Small intestine (tissue), 16 donors: ENCODE data around the gene IL1RL1. TPM values are rescaled to one million over a fixed set of nuclear protein-coding genes. Genes with fewer than 3 reads are reported as not detected.

Experiments used
- DNase-seq, 2 donors: peaks; one replicate each; pipeline versions ENCODE4 v3.0.0 to v3.0.0-alpha.2; 2013
- FAIRE-seq: peaks from 2 replicates; lab custom pipeline; 2012; peaks lifted over from hg19 to GRCh38; lab: Jason Lieb, UNC
- H3K27ac ChIP-seq, 3 donors: one replicate each; pipeline ENCODE4 v1.5.1; 2013; ENCODE audit warnings: low read length in 2 of 3, mild to moderate bottlenecking in 2 of 3, control low read depth in 1 of 3, inconsistent platforms in 1 of 3, low read depth in 1 of 3, moderate library complexity in 1 of 3
- H3K27me3 ChIP-seq, 3 donors: one replicate each; pipeline ENCODE4 v1.6.1; 2013; ENCODE audit warnings: low read length in 3 of 3, inconsistent platforms in 1 of 3; ENCODE audit not compliant: control insufficient read depth in 3 of 3, insufficient read depth in 3 of 3
- H3K36me3 ChIP-seq, 3 donors: one replicate each; pipeline ENCODE4 v1.6.1; 2013; ENCODE audit warnings: low read length in 3 of 3, inconsistent platforms in 1 of 3, low read depth in 1 of 3, mild to moderate bottlenecking in 1 of 3, moderate library complexity in 1 of 3; ENCODE audit not compliant: control insufficient read depth in 3 of 3, insufficient read depth in 2 of 3
- H3K4me1 ChIP-seq, 3 donors: one replicate each; pipeline ENCODE4 v1.6.1; 2013; ENCODE audit warnings: low read length in 2 of 3, inconsistent platforms in 1 of 3, low read depth in 1 of 3, mild to moderate bottlenecking in 1 of 3, moderate library complexity in 1 of 3; ENCODE audit not compliant: control insufficient read depth in 3 of 3, insufficient read depth in 2 of 3
- H3K4me3 ChIP-seq, 3 donors: one replicate each; pipeline ENCODE4 v1.5.1; 2013; ENCODE audit warnings: low read length in 3 of 3, control low read depth in 1 of 3, inconsistent platforms in 1 of 3, low read depth in 1 of 3, mild to moderate bottlenecking in 1 of 3, moderate library complexity in 1 of 3
- H3K9me3 ChIP-seq, 2 donors: one replicate each; pipeline ENCODE4 v1.6.1; 2013; ENCODE audit warnings: low read depth in 1 of 2, low read length in 1 of 2; ENCODE audit not compliant: control insufficient read depth in 2 of 2, insufficient read depth in 1 of 2
- WGBS, 3 donors: extraction: QIAGEN DNeasy Blood & Tissue Kit; methylation state at CpG; one replicate each; pipeline ENCODE4 v1.1.7; 2013; 5-methylcytosine and 5-hydroxymethylcytosine counted together
- long read RNA-seq, 10 donors: transcript quantifications; one replicate each; lab custom pipeline, GENCODE V29; 2026
- polyA plus RNA-seq, 4 donors: library from polyadenylated mRNA; stranded (reverse) in 3 of 4; unstranded in 1 of 4; fragments of 200-250 nt in 3 of 4; fragments of 120-200 nt in 1 of 4; gene quantifications; one replicate each; pipeline versions ENCODE4 v1.2.1 to v1.2.3, GENCODE V29; 2013
- donor health status: healthy with polysubstance abuse.
- donor health status: control.
- donor health status: control.
- donor health status: Bipolar disorder and iron deficiency.
- donor health status: healthy.

IL1RL1 gene
- polyA plus RNA-seq: 10 to 100 TPM in 1 of 4 donors, 1 to 10 TPM in 2, under 1 TPM in 1; 0.31 to 14.6 (median 2.4) TPM
- long read RNA-seq, donor 1: 0 reads
- long read RNA-seq, donor 2: 0 reads
- long read RNA-seq, donor 3: 0 reads
- long read RNA-seq, donor 4: 0 reads
- long read RNA-seq, donor 5: 0 reads
- long read RNA-seq, donor 6: 0 reads
- long read RNA-seq, donor 7: 0 reads
- long read RNA-seq, donor 8: 0 reads
- long read RNA-seq, donor 9: 0 reads
- long read RNA-seq, donor 10: 0 reads

DNA sequence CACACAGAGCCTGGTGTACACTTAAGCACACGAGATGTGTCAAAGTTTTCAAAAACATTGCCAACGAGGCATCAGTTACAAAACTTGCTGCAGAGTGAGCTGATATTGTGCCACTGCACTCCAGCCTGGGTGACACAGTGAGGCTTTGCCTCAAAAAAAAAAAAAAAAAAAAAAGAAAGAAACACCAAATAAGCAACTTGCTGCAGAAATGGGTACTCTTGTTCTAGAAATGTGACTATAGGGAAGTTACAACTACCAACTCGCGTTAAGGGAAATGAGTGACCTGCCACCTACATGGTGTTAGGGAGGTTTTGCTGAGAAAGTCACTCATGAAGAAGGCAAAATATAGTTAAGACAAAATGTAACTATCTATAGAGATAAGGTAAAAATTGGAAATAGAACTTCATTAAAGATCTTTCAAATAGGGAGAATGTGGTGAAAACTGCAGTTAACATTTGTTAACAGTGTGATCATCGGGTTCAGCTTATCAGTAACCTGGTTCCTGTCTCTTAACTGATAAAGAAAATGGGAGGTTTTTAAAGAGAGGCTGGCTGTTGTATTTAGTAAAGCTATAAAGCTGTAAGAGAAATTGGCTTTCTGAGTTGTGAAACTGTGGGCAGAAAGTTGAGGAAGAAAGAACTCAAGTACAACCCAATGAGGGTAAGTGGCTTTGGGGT is at the start of gene IL1RL1:
TSS of gene IL1RL1 (plus strand) at position 600 of the 677 bp plus-strand sequence. CDS start 26,702 bp downstream, outside the sequence.
- no peak for FAIRE-seq
- 62 to 69% (median 68%) methylated on average over 5 of the region's 5 CpGs for WGBS, 3 donors

GRCh38 chr2:102262216-102263129 is 48.9 kb upstream of the IL1RL1 start:
- 61 to 71% (median 70%) methylated on average over 6 of the region's 6 CpGs for WGBS, 3 donors
- no peak for FAIRE-seq

More for the DNA sequence above, at the start of gene IL1RL1:
- no peaks in the 10 kb centered on the region for H3K36me3 ChIP-seq
- no peak for DNase-seq
- no peaks in the 10 kb centered on the region for H3K27me3 ChIP-seq
- H3K4me1 ChIP-seq: no peaks in the 10 kb centered on the region
- no peaks in the 10 kb centered on the region for H3K9me3 ChIP-seq
- no peak within 1 kb of the TSS for H3K4me3 ChIP-seq
- H3K27ac ChIP-seq: no peak within 1 kb of the TSS

DNA sequence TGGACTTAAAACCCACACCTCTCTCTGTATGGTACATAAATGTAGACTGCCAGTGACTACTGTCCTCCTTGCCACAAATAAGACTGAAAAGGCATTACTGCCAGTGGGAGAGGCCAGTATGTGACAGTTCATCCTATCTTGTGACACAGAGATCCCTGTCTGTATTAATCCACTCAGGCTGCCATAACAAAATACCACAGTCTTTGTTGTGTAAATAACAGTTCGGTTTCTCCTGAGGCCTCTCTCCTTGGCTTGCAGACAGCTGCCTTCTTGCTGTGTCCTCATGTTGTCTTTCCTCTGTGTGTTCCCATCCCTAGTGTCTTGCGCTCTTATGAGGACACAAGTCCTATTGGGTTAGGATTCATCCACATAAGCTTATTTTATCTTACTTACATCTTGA is 46.4 kb upstream of the IL1RL1 start:
- Histone ChIP-seq H3K9me3 (no peaks in the 10 kb centered on the region), H3K4me1 (no peaks in the 10 kb centered on the region), H3K4me3 (no peak overlapping the region), H3K27me3 (no peaks in the 10 kb centered on the region), H3K27ac (no peak overlapping the region), H3K36me3 (no peaks in the 10 kb centered on the region)
- 68 to 84% (median 81%) methylated on average over 2 of the region's 2 CpGs for WGBS, 3 donors
- FAIRE-seq (no peak), DNase-seq (no peak)

More at GRCh38 chr2:102262216-102263129, 48.9 kb upstream of the IL1RL1 start:
- Histone ChIP-seq H3K4me3 (no peak overlapping the region), H3K27ac (no peak overlapping the region), H3K27me3 (peaks cover 0 to 2% (median 0%) of the 10 kb centered on the region in 3 donors), H3K36me3 (no peaks in the 10 kb centered on the region), H3K4me1 (peaks cover 0 to 2% (median 0%) of the 10 kb centered on the region in 3 donors), H3K9me3 (no peaks in the 10 kb centered on the region)
- no peak for DNase-seq

DNA sequence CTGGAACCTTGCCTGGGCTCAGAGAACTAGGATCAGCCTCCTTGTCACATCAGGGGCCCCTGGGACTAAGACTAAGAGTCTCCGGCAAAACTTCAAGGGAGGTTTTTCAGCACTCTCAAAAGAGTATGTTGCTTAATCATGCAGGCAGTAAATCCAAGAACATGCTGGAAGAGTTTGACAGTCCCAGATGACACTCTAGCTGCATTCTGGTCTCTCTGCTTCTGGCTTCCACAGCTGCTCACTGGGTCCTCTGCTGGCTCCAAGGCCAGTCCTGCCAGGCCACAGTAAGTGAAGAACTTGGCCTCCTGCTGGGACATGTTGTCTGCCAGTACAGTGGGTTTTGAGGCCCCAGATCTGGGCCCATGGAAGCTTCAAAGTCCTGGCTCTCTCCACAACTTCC is 45.2 kb upstream of the IL1RL1 start:
- FAIRE-seq (no peak), DNase-seq (no peak)
- 76 to 90% (median 88%) methylated on average over 1 of the region's 1 CpG for WGBS, 3 donors
- no peak overlapping the region for H3K27ac ChIP-seq
- no peak overlapping the region for H3K4me3 ChIP-seq
- no peaks in the 10 kb centered on the region for H3K4me1 ChIP-seq
- H3K36me3 ChIP-seq: no peaks in the 10 kb centered on the region
- no peaks in the 10 kb centered on the region for H3K9me3 ChIP-seq
- H3K27me3 ChIP-seq: no peaks in the 10 kb centered on the region

DNA sequence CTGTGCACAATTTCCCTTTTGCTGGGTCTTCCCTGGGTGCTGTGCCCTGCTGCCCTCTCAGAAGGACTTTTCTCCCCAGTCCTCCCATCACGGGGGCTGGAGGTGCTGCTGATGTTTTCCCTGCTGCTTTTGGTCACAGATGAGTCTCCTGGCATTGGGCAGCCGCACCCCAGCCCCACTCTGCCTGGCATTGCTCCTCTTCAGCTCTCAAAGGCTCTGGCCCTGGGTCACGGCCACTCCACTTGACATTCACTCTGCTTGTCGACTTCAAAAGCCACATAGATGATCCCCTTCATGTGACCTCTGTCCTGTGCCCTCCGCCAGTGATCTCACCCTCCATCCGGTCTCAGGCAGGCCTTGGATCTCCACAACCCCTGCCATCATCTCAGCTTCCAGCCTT is 43.6 kb upstream of the IL1RL1 start:
- WGBS, 3 donors: 65 to 79% (median 68%) methylated on average over 6 of the region's 6 CpGs
- Histone ChIP-seq H3K4me1 (no peaks in the 10 kb centered on the region), H3K9me3 (no peaks in the 10 kb centered on the region), H3K36me3 (no peaks in the 10 kb centered on the region), H3K27me3 (no peaks in the 10 kb centered on the region), H3K4me3 (no peak overlapping the region), H3K27ac (no peak overlapping the region)
- FAIRE-seq (no peak), DNase-seq (no peak)

- no peaks in the 10 kb centered on the region for H3K27me3 ChIP-seq
- no peaks in the 10 kb centered on the region for H3K4me1 ChIP-seq
- H3K4me3 ChIP-seq: no peak overlapping the region
- no peaks in the 10 kb centered on the region for H3K9me3 ChIP-seq
- no peaks in the 10 kb centered on the region for H3K36me3 ChIP-seq
- 90 to 96% (median 94%) methylated on average over 4 of the region's 4 CpGs for WGBS, 3 donors
- H3K27ac ChIP-seq: no peak overlapping the region
- FAIRE-seq (no peak), DNase-seq (no peak)
These were observed 42.7 kb upstream of the IL1RL1 start for GRCh38 chr2:102268510-102269199.

DNA sequence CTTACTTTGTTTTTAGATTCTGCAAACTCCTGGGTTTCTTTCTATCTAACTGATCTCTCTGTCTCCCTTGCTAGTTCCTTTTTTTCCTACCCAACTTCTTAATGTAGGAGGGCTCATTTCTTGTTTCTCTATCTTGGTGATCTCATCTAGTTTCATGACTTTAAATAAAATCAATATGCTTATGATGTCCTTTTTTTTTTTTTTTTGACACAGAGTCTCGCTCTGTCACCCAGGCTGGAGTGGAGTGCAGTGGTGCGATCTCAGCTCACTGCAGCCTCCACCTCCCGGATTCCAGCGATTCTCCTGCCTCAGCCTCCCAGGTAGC is 42.2 kb upstream of the IL1RL1 start:
- Histone ChIP-seq H3K27ac (no peak overlapping the region), H3K4me1 (no peaks in the 10 kb centered on the region), H3K36me3 (no peaks in the 10 kb centered on the region), H3K4me3 (no peak overlapping the region), H3K27me3 (no peaks in the 10 kb centered on the region), H3K9me3 (no peaks in the 10 kb centered on the region)
- DNase-seq (no peak), FAIRE-seq (no peak)
- WGBS, 3 donors: 79 to 90% (median 84%) methylated on average over 4 of the region's 4 CpGs

DNA sequence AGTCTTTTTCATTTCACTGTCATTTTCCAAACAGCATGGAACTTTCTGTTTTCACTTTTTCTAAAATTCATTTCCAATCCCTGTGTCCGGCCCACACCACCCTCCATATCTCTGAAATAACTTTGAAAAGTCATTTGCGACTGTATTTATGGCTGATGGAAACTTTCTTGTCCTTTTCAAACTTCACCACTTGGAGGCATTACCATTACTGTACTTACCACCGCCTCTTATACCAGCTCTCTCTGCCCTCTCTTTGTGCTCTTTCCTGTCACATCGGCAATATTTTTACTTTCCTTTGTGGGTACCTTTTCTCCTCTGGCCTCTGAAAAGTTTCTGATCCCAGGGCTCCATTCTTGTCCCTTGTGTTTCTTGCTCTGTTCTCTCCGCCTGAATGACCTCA is 39.5 kb upstream of the IL1RL1 start:
- peaks cover 0 to 4% of the 10 kb centered on the region in 2 donors for H3K9me3 ChIP-seq
- no peak overlapping the region for H3K27ac ChIP-seq
- no peaks in the 10 kb centered on the region for H3K4me1 ChIP-seq
- WGBS, 3 donors: 65 to 75% (median 72%) methylated on average over 5 of the region's 5 CpGs
- H3K4me3 ChIP-seq: no peak overlapping the region
- FAIRE-seq (no peak), DNase-seq (no peak)
- H3K27me3 ChIP-seq: no peaks in the 10 kb centered on the region
- no peaks in the 10 kb centered on the region for H3K36me3 ChIP-seq
